ENCODE measurements around the gene AP1S1.

- TF ChIP-seq CTCF (IDR thresholded peaks at IDR 0.05): no peak
- TF ChIP-seq POLR2A (IDR thresholded peaks at IDR 0.05): no peak
Observed at GRCh38 chr7:101167645-101168411, 13.6 kb downstream of the AP1S1 start.

Data from heart left ventricle (tissue), 13 donors.